GM23338 (cell line): ENCODE data around the gene NDUFA13. TPM values are rescaled to one million over a fixed set of nuclear protein-coding genes. Genes with fewer than 3 reads are reported as not detected.

Experiments used
- ATAC-seq: fragments of 200-7000 bp; cut with Tn5 transposase; 3 replicates; pipeline ENCODE4 v1.9.1; 2020
- DNase-seq: peaks from one replicate; pipeline ENCODE4 v3.0.0-alpha.2; 2015; ENCODE audit warnings: low spot score
- H2AFZ ChIP-seq: fragments of 200-600 bp; sonication (generic); 2 replicates; pipeline ENCODE4 v1.8.0; 2016; ENCODE audit warnings: antibody characterized with exemption, mild to moderate bottlenecking, moderate library complexity
- H3F3A ChIP-seq: fragments of 200-600 bp; sonication (generic); replicated peaks from 2 replicates; pipeline ENCODE4 v1.8.0; 2017; ENCODE audit warnings: antibody characterized with exemption, mixed run types, low read depth
- H3K27ac ChIP-seq: fragments of 200-600 bp; sonication (generic); 2 replicates; pipeline ENCODE4 v1.6.1; 2016; ENCODE audit warnings: low read depth
- H3K27me3 ChIP-seq: fragments of 200-600 bp; sonication (generic); 2 replicates; pipeline ENCODE4 v1.8.0; 2016; ENCODE audit warnings: mild to moderate bottlenecking, mixed run types, moderate library complexity; ENCODE audit not compliant: insufficient read depth
- H3K36me3 ChIP-seq: fragments of 200-600 bp; sonication (generic); 2 replicates; pipeline ENCODE4 v1.8.0; 2016; ENCODE audit warnings: mild to moderate bottlenecking; ENCODE audit not compliant: insufficient read depth
- H3K4me1 ChIP-seq: fragments of 200-600 bp; sonication (generic); 2 replicates; pipeline ENCODE4 v1.8.0; 2016; ENCODE audit warnings: mild to moderate bottlenecking, moderate library complexity; ENCODE audit not compliant: insufficient read depth
- H3K4me2 ChIP-seq: fragments of 200-600 bp; sonication (generic); 2 replicates; pipeline ENCODE4 v1.7.1; 2017; ENCODE audit warnings: mixed run types
- H3K4me3 ChIP-seq: fragments of 200-600 bp; sonication (generic); 2 replicates; pipeline ENCODE4 v1.6.1; 2016; ENCODE audit warnings: mixed run types
- H3K79me2 ChIP-seq: fragments of 200-600 bp; sonication (generic); replicated peaks from 2 replicates; pipeline ENCODE4 v1.8.0; 2017; ENCODE audit warnings: mild to moderate bottlenecking; ENCODE audit not compliant: insufficient read depth
- H3K9me2 ChIP-seq: fragments of 200-600 bp; sonication (generic); 2 replicates; pipeline ENCODE4 v1.8.0; 2017; ENCODE audit not compliant: insufficient read depth
- H4K20me1 ChIP-seq: fragments of 200-600 bp; sonication (generic); replicated peaks from 2 replicates; pipeline ENCODE4 v1.8.0; 2017; ENCODE audit warnings: mild to moderate bottlenecking; ENCODE audit not compliant: insufficient read depth
- H3K27ac Mint-ChIP-seq: 2 replicates; pipeline ENCODE4 v1.8.0; 2020; ENCODE audit warnings: inconsistent platforms, mild to moderate bottlenecking, moderate library complexity, mixed read lengths
- H3K27me3 Mint-ChIP-seq: 3 replicates; pipeline ENCODE4 v1.8.0; 2022; ENCODE audit warnings: low read depth, mild to moderate bottlenecking, moderate library complexity, mixed read lengths, inconsistent platforms; ENCODE audit not compliant: insufficient read depth, poor library complexity
- H3K36me3 Mint-ChIP-seq: 3 replicates; pipeline ENCODE4 v1.8.0; 2021; ENCODE audit warnings: low read depth, mild to moderate bottlenecking, inconsistent platforms, moderate library complexity, mixed read lengths
- H3K4me1 Mint-ChIP-seq: 3 replicates; pipeline ENCODE4 v1.8.0; 2020; ENCODE audit warnings: mild to moderate bottlenecking, inconsistent platforms, mixed read lengths
- H3K4me3 Mint-ChIP-seq: 3 replicates; pipeline ENCODE4 v1.8.0; 2021; ENCODE audit warnings: moderate library complexity, mild to moderate bottlenecking, inconsistent platforms, mixed read lengths
- H3K9me3 Mint-ChIP-seq: 3 replicates; pipeline ENCODE4 v1.8.0; 2020; ENCODE audit warnings: moderate library complexity, mild to moderate bottlenecking, inconsistent platforms, mixed read lengths
- CREB1 ChIP-seq: fragments of 250-450 bp; sonication (Bioruptor Pico); IDR thresholded peaks from 2 replicates; pipeline ENCODE4 v1.5.0; 2020; ENCODE audit warnings: low read depth, mild to moderate bottlenecking, moderate library complexity
- CTCF ChIP-seq, 2 experiments: fragments of 200-600 bp in 1 of 2; sonication (generic) in 1 of 2; conservative IDR thresholded peaks; 2 replicates each; pipeline versions ENCODE4 v1.5.1 to v1.6.1; 2016 to 2017; ENCODE audit warnings: antibody characterized with exemption in 2 of 2, low read depth in 2 of 2, mild to moderate bottlenecking in 2 of 2, moderate library complexity in 1 of 2
- ETS1 ChIP-seq: IDR thresholded peaks from 2 replicates; pipeline ENCODE4 v1.6.1; 2016; ENCODE audit warnings: antibody characterized with exemption
- EZH2phosphoT487 ChIP-seq: fragments of 200-600 bp; sonication (generic); IDR thresholded peaks from one replicate; pipeline ENCODE4 v1.8.1; 2018; ENCODE audit warnings: antibody characterized with exemption; ENCODE audit not compliant: unreplicated experiment
- JUNB ChIP-seq: IDR thresholded peaks from one replicate; pipeline ENCODE4 v1.6.1; 2016; ENCODE audit warnings: antibody characterized with exemption; ENCODE audit not compliant: unreplicated experiment
- NANOG ChIP-seq: IDR thresholded peaks from 2 replicates; pipeline ENCODE4 v1.6.1; 2016; ENCODE audit warnings: antibody characterized with exemption, borderline replicate concordance
- POLR2AphosphoS5 ChIP-seq: IDR thresholded peaks from 2 replicates; pipeline ENCODE4 v1.6.1; 2016; ENCODE audit warnings: antibody characterized with exemption, low read depth
- REST ChIP-seq: IDR thresholded peaks from one replicate; pipeline ENCODE4 v1.6.1; 2018; ENCODE audit warnings: antibody characterized with exemption; ENCODE audit not compliant: unreplicated experiment
- ZNF331 ChIP-seq: fragments of 250-450 bp; sonication (Bioruptor Pico); IDR thresholded peaks from 2 replicates; pipeline ENCODE4 v1.5.0; 2020; ENCODE audit warnings: low read depth, mild to moderate bottlenecking, moderate library complexity
- polyA plus RNA-seq: library from polyadenylated mRNA; unstranded; fragments of >200 nt; fragmentation: Nextera tagmentation; extraction: Ambion mirVana; gene quantifications from 2 replicates; pipeline ENCODE4 v1.2.1, GENCODE V29; 2016
- total RNA-seq: library from RNA; depleted of rRNA; stranded (reverse); fragments of >200 nt; shearing (Covaris generic); gene quantifications from 2 replicates; pipeline ENCODE4 v1.2.3, GENCODE V29; 2014

NDUFA13 gene
- total and polyA plus RNA-seq, 2 experiments from 2014 or later, result 143 to 598 TPM

GRCh38 chr19:19534556-19535265 is 18.7 kb downstream of the NDUFA13 start:
- Histone ChIP-seq H3K27ac (no peak overlapping the region), H3F3A (peaks cover 34% of the 10 kb centered on the region), H3K27me3 (peaks cover 24% of the 10 kb centered on the region), H3K4me3 (no peak overlapping the region), H4K20me1 (0 out of 2 replicates have a peak, but pooled peaks cover 5% of the 10 kb centered on the region), H3K4me2 (no peak overlapping the region), H2AFZ (no peak overlapping the region), H3K4me1 (peaks cover 5% of the 10 kb centered on the region; the same call in 1 of the 2 replicates), H3K9me2 (no peaks in the 10 kb centered on the region), H3K36me3 (no peaks in the 10 kb centered on the region), H3K79me2 (no peaks in the 10 kb centered on the region)
- TF ChIP-seq POLR2AphosphoS5 (no peak), ZNF331 (CRISPR knock-in tag) (no peak), NANOG (no peak), ETS1 (no peak), REST (no peak), CTCF (conservative IDR thresholded peaks at IDR 0.05; ENCODE audit: low read depth in 2 of 2) (no peak), EZH2phosphoT487 (no peak), JUNB (no peak), CREB1 (no peak)
- Mint-ChIP-seq H3K4me1 (peaks cover 32% of the 10 kb centered on the region), H3K36me3 (peaks cover 10% of the 10 kb centered on the region), H3K27ac (no peak overlapping the region), H3K27me3 (peaks cover 31% of the 10 kb centered on the region), H3K4me3 (no peak overlapping the region), H3K9me3 (no peaks in the 10 kb centered on the region)
- ATAC-seq, result no peak
- peak; percentile 7 for DNase-seq
